ENCODE results near the gene PIGQ. TPM values are rescaled to one million over a fixed set of nuclear protein-coding genes. Genes with fewer than 3 reads are reported as not detected.
A peak's percentile ranks its signal among the peaks of the same experiment; 100 is the strongest.

PIGQ gene
- total RNA-seq, 2 donors from 2014 or later: 76.5 to 83.1 TPM

DNA sequence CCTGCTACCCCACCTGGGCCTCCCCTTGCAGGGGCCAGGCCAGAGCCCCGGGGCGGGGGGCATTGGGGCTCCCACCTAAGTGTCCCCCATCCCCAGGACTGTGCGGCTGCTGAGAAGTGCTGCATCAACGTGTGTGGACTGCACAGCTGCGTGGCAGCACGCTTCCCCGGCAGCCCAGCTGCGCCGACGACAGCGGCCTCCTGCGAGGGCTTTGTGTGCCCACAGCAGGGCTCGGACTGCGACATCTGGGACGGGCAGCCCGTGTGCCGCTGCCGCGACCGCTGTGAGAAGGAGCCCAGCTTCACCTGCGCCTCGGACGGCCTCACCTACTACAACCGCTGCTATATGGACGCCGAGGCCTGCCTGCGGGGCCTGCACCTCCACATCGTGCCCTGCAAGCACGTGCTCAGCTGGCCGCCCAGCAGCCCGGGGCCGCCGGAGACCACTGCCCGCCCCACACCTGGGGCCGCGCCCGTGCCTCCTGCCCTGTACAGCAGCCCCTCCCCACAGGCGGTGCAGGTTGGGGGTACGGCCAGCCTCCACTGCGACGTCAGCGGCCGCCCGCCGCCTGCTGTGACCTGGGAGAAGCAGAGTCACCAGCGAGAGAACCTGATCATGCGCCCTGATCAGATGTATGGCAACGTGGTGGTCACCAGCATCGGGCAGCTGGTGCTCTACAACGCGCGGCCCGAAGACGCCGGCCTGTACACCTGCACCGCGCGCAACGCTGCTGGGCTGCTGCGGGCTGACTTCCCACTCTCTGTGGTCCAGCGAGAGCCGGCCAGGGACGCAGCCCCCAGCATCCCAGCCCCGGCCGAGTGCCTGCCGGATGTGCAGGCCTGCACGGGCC is 62.9 kb downstream of the PIGQ start:
- Histone ChIP-seq H3K27ac (no peak overlapping the region), H3K9me3 (no peaks in the 10 kb centered on the region), H3K4me1 (peaks cover 34% of the 10 kb centered on the region), H3K27me3 (no peaks in the 10 kb centered on the region), H3K4me3 (no peak overlapping the region), H3K36me3 (replicated peaks in 1 of 2; ENCODE audit: insufficient read depth in 1 of 2, low read depth in 2 of 2) (peaks cover under 1 to 4% of the 10 kb centered on the region in 2 donors)
- DNase-seq (peak in 1 of 4 donors; percentile 12), ATAC-seq (no peak)
- WGBS, 2 donors: 95 to 99% methylated on average over 14 to 52 of the region's 67 CpGs
- TF ChIP-seq POLR2A (IDR thresholded peaks at IDR 0.05): no peak
- intact Hi-C loops (cut with DNase I): no loop called here

GRCh38 chr16:633336-634050 is 63.7 kb downstream of the PIGQ start:
- no peak for ATAC-seq
- peak in 1 of 4 donors; percentile 14 for DNase-seq
- H3K27ac ChIP-seq: no peak overlapping the region
- H3K9me3 ChIP-seq: no peaks in the 10 kb centered on the region
- WGBS, 2 donors: 97 to 100% methylated on average over 26 to 65 of the region's 74 CpGs
- peaks cover 0 to 2% of the 10 kb centered on the region in 2 donors for H3K36me3 ChIP-seq (replicated peaks in 1 of 2; ENCODE audit: insufficient read depth in 1 of 2, low read depth in 2 of 2)
- H3K4me3 ChIP-seq: no peak overlapping the region
- no peaks in the 10 kb centered on the region for H3K27me3 ChIP-seq
- TF ChIP-seq POLR2A (IDR thresholded peaks at IDR 0.05): no peak
- TF ChIP-seq, protein P1, sequence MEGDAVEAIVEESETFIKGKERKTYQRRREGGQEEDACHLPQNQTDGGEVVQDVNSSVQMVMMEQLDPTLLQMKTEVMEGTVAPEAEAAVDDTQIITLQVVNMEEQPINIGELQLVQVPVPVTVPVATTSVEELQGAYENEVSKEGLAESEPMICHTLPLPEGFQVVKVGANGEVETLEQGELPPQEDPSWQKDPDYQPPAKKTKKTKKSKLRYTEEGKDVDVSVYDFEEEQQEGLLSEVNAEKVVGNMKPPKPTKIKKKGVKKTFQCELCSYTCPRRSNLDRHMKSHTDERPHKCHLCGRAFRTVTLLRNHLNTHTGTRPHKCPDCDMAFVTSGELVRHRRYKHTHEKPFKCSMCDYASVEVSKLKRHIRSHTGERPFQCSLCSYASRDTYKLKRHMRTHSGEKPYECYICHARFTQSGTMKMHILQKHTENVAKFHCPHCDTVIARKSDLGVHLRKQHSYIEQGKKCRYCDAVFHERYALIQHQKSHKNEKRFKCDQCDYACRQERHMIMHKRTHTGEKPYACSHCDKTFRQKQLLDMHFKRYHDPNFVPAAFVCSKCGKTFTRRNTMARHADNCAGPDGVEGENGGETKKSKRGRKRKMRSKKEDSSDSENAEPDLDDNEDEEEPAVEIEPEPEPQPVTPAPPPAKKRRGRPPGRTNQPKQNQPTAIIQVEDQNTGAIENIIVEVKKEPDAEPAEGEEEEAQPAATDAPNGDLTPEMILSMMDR (IDR thresholded peaks at IDR 0.05): no peak
- intact Hi-C loops (cut with DNase I): no loop called here
- H3K4me1 ChIP-seq: peaks cover 41% of the 10 kb centered on the region

Small RNAs within 50 kb of the gene (microRNA-seq; reads per million reads assigned to microRNA genes)
- gene MIR3176 (ENCODE audit: borderline number of aligned reads in 2 of 2, borderline replicate concordance in 2 of 2) (1.4 to 1.8 reads per million in 2 donors), gene MIR5587 (ENCODE audit: borderline number of aligned reads in 2 of 2, borderline replicate concordance in 2 of 2) (0 reads per million in 2 donors)

Small RNAs within 50 kb of the gene (small RNA-seq; reads per million reads assigned to genes)
- gene MIR3176: not detected
- not detected for gene MIR5587
- gene Z98883.1: not detected

Other genes with a start within 250 kb of the PIGQ start
- gene AXIN1, start 217.2 kb upstream of the PIGQ start, total RNA-seq: 10 to 100 TPM; 14.8 TPM
- 10 to 100 TPM; 22.1 to 31.0 TPM for gene MRPL28, start 199.4 kb upstream of the PIGQ start, total RNA-seq
- 100 to 1,000 TPM in 1 of 2 donors, 10 to 100 TPM in 1; 83.8 to 113 TPM for gene PGAP6, start 188.0 kb upstream of the PIGQ start, total RNA-seq
- 10 to 100 TPM; 20.2 to 33.0 TPM for gene NME4, start 172.8 kb upstream of the PIGQ start, total RNA-seq
- gene DECR2, start 168.1 kb upstream of the PIGQ start, total RNA-seq: 10 to 100 TPM; 38.9 to 41.2 TPM
- gene RAB11FIP3, start 144.3 kb upstream of the PIGQ start, total RNA-seq: 100 to 1,000 TPM in 1 of 2 donors, 10 to 100 TPM in 1; 50.1 to 122 TPM
- 100 to 1,000 TPM in 1 of 2 donors, 10 to 100 TPM in 1; 48.0 to 104 TPM for gene CAPN15, start 42.3 kb upstream of the PIGQ start, total RNA-seq
- not detected for gene PRR35, start 9.6 kb upstream of the PIGQ start, total RNA-seq
- under 1 TPM in 1 of 2 donors, not detected in 1; 0.52 TPM for gene NHLRC4, start 3.0 kb upstream of the PIGQ start, total RNA-seq
- 10 to 100 TPM; 37.2 to 41.0 TPM for gene RAB40C, start 20.1 kb downstream of the PIGQ start, total RNA-seq
- gene WFIKKN1, start 61.0 kb downstream of the PIGQ start, total RNA-seq: 1 to 10 TPM; 3.9 to 5.6 TPM
- 100 to 1,000 TPM in 1 of 2 donors, 10 to 100 TPM in 1; 76.8 to 115 TPM for gene METTL26, start 66.3 kb downstream of the PIGQ start, total RNA-seq
- 10 to 100 TPM; 41.2 to 47.5 TPM for gene MCRIP2, start 71.9 kb downstream of the PIGQ start, total RNA-seq
- 100 to 1,000 TPM in 1 of 2 donors, 10 to 100 TPM in 1; 15.8 to 111 TPM for gene WDR90, start 79.4 kb downstream of the PIGQ start, total RNA-seq
- gene RHOT2, start 98.2 kb downstream of the PIGQ start, total RNA-seq: 10 to 100 TPM; 65.6 to 89.0 TPM
- gene RHBDL1, start 105.7 kb downstream of the PIGQ start, total RNA-seq: 1 to 10 TPM; 1.8 to 4.3 TPM
- 100 to 1,000 TPM in 1 of 2 donors, 10 to 100 TPM in 1; 63.3 to 205 TPM for gene STUB1, start 110.4 kb downstream of the PIGQ start, total RNA-seq
- gene JMJD8, start 114.4 kb downstream of the PIGQ start, total RNA-seq: 100 to 1,000 TPM in 1 of 2 donors, 10 to 100 TPM in 1; 49.5 to 128 TPM
- 10 to 100 TPM in 1 of 2 donors, 1 to 10 TPM in 1; 8.6 to 16.8 TPM for gene WDR24, start 120.4 kb downstream of the PIGQ start, total RNA-seq
- gene FBXL16, start 135.8 kb downstream of the PIGQ start, total RNA-seq: 1 to 10 TPM; 1.0 to 2.3 TPM
- 10 to 100 TPM; 36.6 to 71.9 TPM for gene METRN, start 145.2 kb downstream of the PIGQ start, total RNA-seq
- gene ANTKMT, start 151.2 kb downstream of the PIGQ start, total RNA-seq: 100 to 1,000 TPM in 1 of 2 donors, 10 to 100 TPM in 1; 71.6 to 189 TPM
- gene CCDC78, start 156.5 kb downstream of the PIGQ start, total RNA-seq: not detected
- gene HAGHL, start 157.1 kb downstream of the PIGQ start, total RNA-seq: 1 to 10 TPM in 1 of 2 donors, not detected in 1; 2.6 TPM
- 10 to 100 TPM; 25.4 to 26.4 TPM for gene CIAO3, start 171.0 kb downstream of the PIGQ start, total RNA-seq
- 1 to 10 TPM in 1 of 2 donors, not detected in 1; 2.1 TPM for gene MSLN, start 190.8 kb downstream of the PIGQ start, total RNA-seq
- gene RPUSD1, start 218.4 kb downstream of the PIGQ start, total RNA-seq: 10 to 100 TPM; 19.7 to 31.3 TPM
- gene CHTF18, start 218.7 kb downstream of the PIGQ start, total RNA-seq: 10 to 100 TPM in 1 of 2 donors, 1 to 10 TPM in 1; 7.5 to 14.5 TPM
- gene GNG13, start 230.8 kb downstream of the PIGQ start, total RNA-seq: not detected